Naive thymus-derived CD8-positive, alpha-beta T cell (primary cell): ENCODE measurements around the gene SUSD6. TPM values are rescaled to one million over a fixed set of nuclear protein-coding genes. Genes with fewer than 3 reads are reported as not detected.
"Not testable (repeated sequence)": the region's sequence is repeated elsewhere in the genome, so short reads cannot be mapped to it uniquely, and the experiment has no call there.

ENCODE experiments used
- ATAC-seq, 2 donors: fragments of 150-1000 bp; cut with Tn5 transposase in 1 of 2; sonication (Bioruptor Pico), chemical (Tn5 transposase) in 1 of 2; 1 replicate in 1 of 2; 2 replicates in 1 of 2; pipeline ENCODE4 v1.10.0; 2021; ENCODE audit warnings: mild to moderate bottlenecking in 2 of 2, moderate library complexity in 2 of 2
- POLR2A ChIA-PET: fragments of 350-600 bp; sonication (Branson Sonifier 250); formaldehyde crosslinking; loops from one replicate; lab custom pipeline; 2021; ENCODE audit warnings: antibody characterized with exemption; lab: Charles Lee
- DNase-seq, 10 donors: peaks; one replicate each; pipeline versions ENCODE4 v3.0.0 to v3.0.0-alpha.2; 2020 to 2022
- H3K27ac Mint-ChIP-seq, 10 donors: one replicate each; pipeline ENCODE4 v1.8.0; 2020 to 2022; ENCODE audit warnings: mild to moderate bottlenecking in 10 of 10, mixed read lengths in 10 of 10, moderate library complexity in 4 of 10, inconsistent platforms in 1 of 10
- H3K27me3 Mint-ChIP-seq, 5 donors: one replicate each; pipeline ENCODE4 v1.8.0; 2021 to 2022; ENCODE audit warnings: mixed read lengths in 5 of 5
- H3K36me3 Mint-ChIP-seq, 3 donors: one replicate each; pipeline ENCODE4 v1.8.0; 2020 to 2022; ENCODE audit warnings: mixed read lengths in 3 of 3, mild to moderate bottlenecking in 2 of 3, inconsistent platforms in 1 of 3
- H3K4me1 Mint-ChIP-seq, 4 donors: one replicate each; pipeline ENCODE4 v1.8.0; 2021 to 2022; ENCODE audit warnings: mixed read lengths in 4 of 4
- H3K4me3 Mint-ChIP-seq, 10 donors: one replicate each; pipeline ENCODE4 v1.8.0; 2020 to 2022; ENCODE audit warnings: mild to moderate bottlenecking in 10 of 10, mixed read lengths in 10 of 10, moderate library complexity in 6 of 10, inconsistent platforms in 1 of 10
- H3K9me3 Mint-ChIP-seq, 9 donors: one replicate each; pipeline ENCODE4 v1.8.0; 2020 to 2022; ENCODE audit warnings: mixed read lengths in 9 of 9, mild to moderate bottlenecking in 3 of 9, inconsistent platforms in 1 of 9, moderate library complexity in 1 of 9
- polyA plus RNA-seq, 3 donors: library from polyadenylated mRNA; unstranded; fragments of 300-500 nt; fragmentation: Illumina TruSeq; gene quantifications; one replicate each; pipeline ENCODE4 v1.2.3, GENCODE V29; 2021
- total RNA-seq, 8 experiments: library from RNA in 2 of 8; stranded (reverse) in 2 of 8; gene quantifications; one replicate each; pipeline ENCODE4 v1.2.3 and lab custom pipeline; 2021 to 2026

SUSD6 gene
- total and polyA plus RNA-seq, 5 experiments from 2014 or later: 4.5 to 38.8 (median 6.8) TPM

DNA sequence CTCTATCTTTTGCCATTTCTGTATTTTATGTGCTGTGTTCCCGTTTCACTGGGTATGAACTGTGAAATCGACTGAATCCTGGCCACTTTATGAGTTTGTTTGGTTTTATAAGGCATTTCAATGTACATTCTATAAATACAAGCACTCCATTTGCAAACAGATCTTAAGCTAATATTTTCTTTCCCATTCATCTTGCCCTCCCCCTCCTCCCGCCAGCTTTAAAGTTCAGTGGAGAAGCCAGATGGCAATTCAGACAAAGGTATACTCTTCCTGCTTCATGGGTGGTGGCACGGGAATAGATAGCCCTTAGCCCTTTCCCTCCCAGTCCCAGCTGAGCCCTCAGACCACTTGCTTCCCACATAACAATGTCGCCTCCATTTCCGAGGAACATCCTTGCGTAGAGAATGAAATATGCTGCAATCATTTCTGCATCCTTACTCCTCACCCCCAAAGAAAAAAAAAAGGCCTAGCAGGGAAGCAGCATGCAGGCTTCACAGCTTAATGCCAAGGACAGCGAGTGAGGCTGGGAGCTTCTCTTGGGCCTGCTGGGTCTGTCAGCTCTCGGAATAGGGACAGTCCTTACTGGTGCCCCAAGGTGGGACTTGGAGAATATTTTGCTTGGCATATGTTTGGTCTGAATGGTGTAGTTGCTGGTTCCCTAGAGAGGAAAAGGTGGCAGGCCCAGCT lies 102.7 kb downstream of the SUSD6 start:
- POLR2A ChIA-PET: no interaction called here

GRCh38 chr14:69715725-69716477 lies 104.5 kb downstream of the SUSD6 start:
- ATAC-seq (no peak), DNase-seq (no peak)
- POLR2A ChIA-PET: interaction anchor here (0.7 to 1.0 kb wide), 2 partner anchors 51 to 886 kb away, joined by 3 read pairs; partner anchors contain the start of gene SRSF5
- Mint-ChIP-seq H3K4me1 (peaks cover 17 to 50% (median 41%) of the 10 kb centered on the region in 4 donors), H3K27ac (peak overlapping the region in 7 of 10 donors; percentile 29 to 85 (median 58)), H3K36me3 (peaks cover 0 to 37% (median under 1%) of the 10 kb centered on the region in 3 donors), H3K27me3 (no peaks in the 10 kb centered on the region), H3K9me3 (no peaks in the 10 kb centered on the region), H3K4me3 (peak overlapping the region in 3 of 10 donors; percentile 15 to 60 (median 40))

More for the DNA sequence above, 102.7 kb downstream of the SUSD6 start:
- ATAC-seq (no peak), DNase-seq (no peak)
- Mint-ChIP-seq H3K27me3 (no peaks in the 10 kb centered on the region), H3K4me1 (peaks cover 17 to 55% (median 47%) of the 10 kb centered on the region in 4 donors), H3K36me3 (peaks cover 0 to 54% (median 8%) of the 10 kb centered on the region in 3 donors), H3K9me3 (no peaks in the 10 kb centered on the region), H3K27ac (peak overlapping the region in 4 of 10 donors; percentile 57 to 87 (median 80)), H3K4me3 (no peak overlapping the region)

GRCh38 chr14:69716478-69717187 lies 105.2 kb downstream of the SUSD6 start:
- Mint-ChIP-seq H3K27ac (peak overlapping the region in 9 of 10 donors; percentile 9 to 85 (median 57)), H3K36me3 (peaks cover 0 to 30% (median 0%) of the 10 kb centered on the region in 3 donors), H3K27me3 (no peaks in the 10 kb centered on the region), H3K4me1 (peaks cover 17 to 45% (median 36%) of the 10 kb centered on the region in 4 donors), H3K4me3 (no peak overlapping the region), H3K9me3 (no peaks in the 10 kb centered on the region)
- POLR2A ChIA-PET: interaction anchor here (0.6 to 1.0 kb wide), 2 partner anchors 50 to 78 kb away, joined by 3 to 4 read pairs; partner anchors contain the start of gene SRSF5
- ATAC-seq: peak in 1 of 2 donors; percentile 39
- peak in 2 of 10 donors; percentile 11 to 29 for DNase-seq

DNA sequence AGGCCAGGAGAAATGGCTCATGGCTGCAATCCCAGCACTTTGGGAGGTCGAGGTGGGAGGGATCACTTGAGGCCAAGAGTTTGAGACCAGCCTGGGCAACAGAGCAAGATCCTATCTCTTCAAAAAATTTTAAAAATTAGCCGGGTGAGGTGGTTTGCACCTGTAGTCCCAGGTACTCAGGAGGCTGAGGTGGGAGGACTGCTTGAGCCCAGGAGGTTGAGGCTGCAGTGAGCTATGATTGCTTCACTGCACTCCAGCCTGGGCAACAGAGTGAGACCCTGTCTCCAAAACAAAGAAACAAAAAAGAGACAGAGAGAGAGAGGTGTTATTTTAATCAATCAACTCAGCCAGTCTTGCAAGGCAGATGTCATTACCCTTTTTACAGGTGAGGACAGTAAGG lies 107.2 kb downstream of the SUSD6 start:
- ATAC-seq, POLR2A ChIA-PET, H3K27me3 Mint-ChIP-seq, DNase-seq, H3K4me3 Mint-ChIP-seq, H3K9me3 Mint-ChIP-seq: not testable (repeated sequence)
- Mint-ChIP-seq H3K36me3 (peaks cover 0 to 12% (median 0%) of the 10 kb centered on the region in 3 donors), H3K4me1 (peaks cover 14 to 28% (median 18%) of the 10 kb centered on the region in 4 donors), H3K27ac (peak overlapping the region in 5 of 10 donors; percentile 6 to 43 (median 13))

GRCh38 chr14:69719501-69719951 lies 108.1 kb downstream of the SUSD6 start:
- Mint-ChIP-seq H3K27ac (peak overlapping the region in 1 of 10 donors; percentile 37), H3K27me3 (no peaks in the 10 kb centered on the region), H3K4me1 (peaks cover 14 to 24% (median 18%) of the 10 kb centered on the region in 4 donors), H3K9me3 (no peaks in the 10 kb centered on the region), H3K36me3 (peaks cover 0 to 6% (median 0%) of the 10 kb centered on the region in 3 donors), H3K4me3 (no peak overlapping the region)
- POLR2A ChIA-PET: no interaction called here
- DNase-seq (no peak), ATAC-seq (no peak)

DNA sequence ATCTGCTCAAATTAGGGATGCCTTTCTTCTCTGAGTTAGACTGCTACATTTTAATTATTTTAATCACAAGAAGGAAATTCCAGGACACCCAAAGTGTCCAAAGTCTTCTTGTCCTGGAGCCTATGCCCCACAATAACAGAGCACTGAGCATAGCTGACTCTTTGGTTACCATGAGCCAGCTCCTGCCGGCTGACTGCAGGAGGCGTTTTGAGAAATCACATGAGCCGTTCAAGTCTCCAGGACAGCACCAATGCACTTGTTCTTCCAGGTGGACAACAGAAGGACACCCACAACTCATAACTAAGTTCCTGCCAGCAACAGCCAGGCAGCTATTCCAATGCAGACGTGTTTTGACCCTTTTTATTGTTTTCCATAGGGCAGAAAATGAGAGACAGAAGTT lies 109.5 kb downstream of the SUSD6 start:
- peaks cover 9 to 20% (median 12%) of the 10 kb centered on the region in 4 donors for H3K4me1 Mint-ChIP-seq
- DNase-seq: no peak
- H3K9me3 Mint-ChIP-seq: no peaks in the 10 kb centered on the region
- no peak for ATAC-seq
- no peaks in the 10 kb centered on the region for H3K27me3 Mint-ChIP-seq
- peaks cover 0 to 1% (median 0%) of the 10 kb centered on the region in 3 donors for H3K36me3 Mint-ChIP-seq
- no peak overlapping the region for H3K4me3 Mint-ChIP-seq
- POLR2A ChIA-PET: no interaction called here
- no peak overlapping the region for H3K27ac Mint-ChIP-seq

DNA sequence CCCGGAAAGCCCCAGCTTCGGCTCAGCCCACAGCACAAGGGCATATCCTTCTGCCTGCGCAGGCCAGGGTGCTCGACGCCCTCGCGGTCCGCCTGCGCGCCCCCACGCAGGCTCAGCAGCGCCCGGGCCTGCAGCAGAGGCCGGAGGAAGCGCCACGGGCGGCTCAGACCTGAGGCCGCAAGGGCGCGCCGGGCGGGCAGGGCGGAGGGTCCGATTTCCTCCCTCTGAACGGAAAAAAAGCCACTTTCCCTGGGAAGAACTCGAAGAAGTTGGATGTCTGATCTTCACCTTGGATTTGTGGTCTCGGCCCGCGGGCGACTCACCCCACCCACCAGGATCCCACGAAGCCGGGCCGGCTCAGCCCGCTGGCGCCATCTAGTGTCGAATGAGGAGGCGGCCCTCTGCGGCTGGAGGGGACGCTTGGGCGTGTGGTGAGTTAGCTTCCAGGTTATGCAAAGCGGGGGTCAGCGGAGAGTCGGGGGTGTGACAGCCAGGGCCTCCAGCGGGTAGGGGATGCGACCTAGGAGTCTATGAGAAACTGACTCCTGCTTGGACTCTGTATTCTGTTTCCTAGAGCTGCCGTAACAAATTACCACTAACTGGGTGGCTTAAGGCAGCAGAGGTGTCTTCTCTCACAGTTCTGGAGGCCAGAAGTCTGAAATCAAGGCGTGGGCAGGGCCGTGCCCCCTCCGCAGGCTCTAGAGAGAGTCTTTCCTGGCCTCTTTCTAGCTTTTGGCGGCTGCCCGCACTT lies 115.5 kb downstream of the SUSD6 start:
- H3K9me3 Mint-ChIP-seq: no peaks in the 10 kb centered on the region
- H3K4me3 Mint-ChIP-seq: peak overlapping the region; percentile 49 to 82 (median 72)
- peak overlapping the region in 9 of 10 donors; percentile 15 to 86 (median 65) for H3K27ac Mint-ChIP-seq
- POLR2A ChIA-PET: interaction anchor here (0.5 to 2.1 kb wide), 3 partner anchors 10 to 1176 kb away, joined by 3 to 12 read pairs (median 3); partner anchors contain the start of gene SRSF5
- DNase-seq (peak; percentile 65 to 90 (median 82)), ATAC-seq (peak; percentile 92 to 95)
- H3K36me3 Mint-ChIP-seq: no peaks in the 10 kb centered on the region
- peaks cover 3 to 29% (median 10%) of the 10 kb centered on the region in 4 donors for H3K4me1 Mint-ChIP-seq
- H3K27me3 Mint-ChIP-seq: peaks cover 0 to 1% (median 0%) of the 10 kb centered on the region in 5 donors

DNA sequence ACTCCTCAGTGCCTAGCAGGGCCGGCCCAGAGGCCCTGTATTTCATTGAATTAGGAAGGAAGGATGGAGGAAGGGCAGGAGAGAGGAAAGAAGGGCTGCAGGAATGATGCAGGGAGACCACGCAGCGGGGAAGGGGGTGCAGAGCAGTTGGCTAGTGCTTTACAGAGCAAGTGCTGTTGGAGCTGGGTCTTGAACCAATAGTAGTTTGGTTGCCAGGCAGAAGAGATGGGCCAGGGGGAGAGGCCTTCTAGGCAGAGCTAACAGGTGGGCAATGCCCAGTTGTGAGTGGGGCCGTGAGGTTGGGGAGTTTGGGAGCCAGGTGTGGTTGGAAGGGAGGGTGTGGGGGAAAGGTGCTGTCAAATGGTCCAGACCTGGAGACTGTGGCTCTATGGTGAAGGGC lies 116.5 kb downstream of the SUSD6 start:
- ATAC-seq (no peak), DNase-seq (no peak)
- no peaks in the 10 kb centered on the region for H3K9me3 Mint-ChIP-seq
- H3K4me1 Mint-ChIP-seq: peaks cover 3 to 29% (median 10%) of the 10 kb centered on the region in 4 donors
- POLR2A ChIA-PET: interaction anchor here (0.5 to 2.1 kb wide), 2 partner anchors 39 to 1175 kb away, joined by 3 to 12 read pairs; partner anchors contain the start of gene SRSF5
- peak overlapping the region in 3 of 10 donors; percentile 33 to 49 (median 46) for H3K4me3 Mint-ChIP-seq
- H3K36me3 Mint-ChIP-seq: no peaks in the 10 kb centered on the region
- peak overlapping the region in 3 of 10 donors; percentile 9 to 65 (median 24) for H3K27ac Mint-ChIP-seq
- peaks cover 0 to 2% (median 0%) of the 10 kb centered on the region in 5 donors for H3K27me3 Mint-ChIP-seq

DNA sequence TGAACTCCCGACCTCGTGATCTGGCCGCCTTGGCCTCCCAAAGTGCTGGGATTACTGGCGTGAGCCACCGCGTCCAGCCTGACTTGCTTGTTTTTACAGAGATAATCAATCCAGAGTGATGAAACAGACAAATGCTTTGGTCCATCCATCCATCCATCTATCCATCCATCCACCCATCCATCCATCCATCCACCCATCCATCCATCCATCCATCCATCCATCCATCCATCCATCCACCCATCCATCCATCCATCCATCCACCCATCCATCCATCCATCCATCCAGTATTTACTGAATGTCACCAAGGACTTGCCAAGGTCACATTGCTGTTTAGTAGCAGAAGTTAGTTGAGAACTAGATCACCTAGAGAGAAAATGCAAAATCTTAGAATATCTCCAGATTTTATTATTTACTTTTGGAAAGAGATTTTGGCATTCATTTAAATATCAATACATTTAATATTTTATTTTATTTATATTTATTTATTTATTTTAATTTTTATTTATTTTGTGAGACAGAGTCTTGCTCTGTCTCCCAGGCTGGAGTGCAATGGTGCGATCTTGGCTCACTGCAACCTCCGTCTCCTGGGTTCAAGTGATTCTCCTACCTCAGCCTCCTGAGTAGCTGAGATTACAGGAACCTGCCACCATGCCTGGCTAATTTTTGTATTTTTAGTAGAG lies 120.7 kb downstream of the SUSD6 start:
- POLR2A ChIA-PET: interaction anchor here (2.0 kb wide), 1 partner anchor 34 kb away, joined by 8 read pairs; the partner anchor contains the start of gene SRSF5
- H3K4me1 Mint-ChIP-seq: peaks cover under 1 to 16% (median 7%) of the 10 kb centered on the region in 4 donors
- not testable (repeated sequence) for H3K36me3 Mint-ChIP-seq, H3K9me3 Mint-ChIP-seq, ATAC-seq, DNase-seq, H3K4me3 Mint-ChIP-seq
- peak overlapping the region in 1 of 10 donors; percentile 21 for H3K27ac Mint-ChIP-seq
- peaks cover 0 to 16% (median 6%) of the 10 kb centered on the region in 5 donors for H3K27me3 Mint-ChIP-seq

DNA sequence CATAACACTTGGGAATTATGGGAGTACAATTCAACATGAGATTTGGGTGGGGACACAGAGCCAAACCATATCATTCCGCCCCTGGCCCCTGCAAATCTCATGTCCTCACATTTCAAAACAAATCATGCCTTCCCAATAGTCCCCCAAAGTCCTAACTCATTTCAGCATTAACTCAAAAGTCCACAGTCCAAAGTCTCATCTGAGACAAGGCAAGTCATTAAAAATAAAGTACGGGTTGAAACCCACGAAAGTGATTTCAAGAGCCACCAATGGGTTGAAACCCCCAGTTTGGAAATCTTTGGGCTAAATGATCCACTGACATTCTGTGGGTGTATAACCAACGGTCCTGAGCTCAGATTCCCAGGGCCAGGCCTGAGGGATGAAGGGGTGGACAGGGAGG lies 125.0 kb downstream of the SUSD6 start:
- not testable (repeated sequence) for H3K9me3 Mint-ChIP-seq, H3K4me1 Mint-ChIP-seq, H3K4me3 Mint-ChIP-seq, H3K36me3 Mint-ChIP-seq, DNase-seq, H3K27ac Mint-ChIP-seq, ATAC-seq
- POLR2A ChIA-PET: interaction anchor here (0.7 to 1.2 kb wide), 2 partner anchors 9 to 31 kb away, joined by 3 read pairs; partner anchors contain the start of gene SRSF5
- peaks cover 0 to 16% (median 6%) of the 10 kb centered on the region in 5 donors for H3K27me3 Mint-ChIP-seq

DNA sequence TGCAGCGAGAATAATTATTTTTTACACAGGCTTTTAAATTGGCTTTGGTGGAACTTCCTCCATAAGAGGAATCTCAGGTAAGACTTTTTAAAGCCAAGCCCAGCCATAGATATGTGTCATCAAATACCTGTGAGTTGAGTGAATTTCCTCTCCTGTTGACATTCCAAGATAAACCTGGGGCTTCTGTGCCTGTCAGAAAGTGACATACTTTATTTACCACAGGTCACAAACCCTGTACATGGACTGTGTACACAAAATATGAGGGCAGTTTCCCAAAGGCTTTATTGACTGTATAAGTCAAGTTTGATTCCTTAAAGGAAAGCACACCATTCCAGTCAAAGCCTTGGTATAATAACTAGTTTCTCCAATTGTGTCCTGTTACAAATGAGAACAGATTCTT lies 129.7 kb downstream of the SUSD6 start:
- Mint-ChIP-seq H3K4me1 (peaks cover 2 to 5% (median 3%) of the 10 kb centered on the region in 4 donors), H3K27ac (no peak overlapping the region), H3K36me3 (no peaks in the 10 kb centered on the region), H3K27me3 (peaks cover 0 to 4% (median 0%) of the 10 kb centered on the region in 5 donors), H3K4me3 (no peak overlapping the region), H3K9me3 (peaks cover 0 to 4% (median 0%) of the 10 kb centered on the region in 9 donors)
- POLR2A ChIA-PET: no interaction called here
- DNase-seq (no peak), ATAC-seq (no peak)
